IPS-NIHi7 (cell line): ENCODE data around the gene ADAMTSL4.
"Not testable (repeated sequence)": the region's sequence is repeated elsewhere in the genome, so short reads cannot be mapped to it uniquely, and the experiment has no call there.

Experiments
- DNase-seq: peaks from one replicate; pipeline ENCODE4 v3.0.0; 2012; ENCODE audit warnings: mixed read lengths; ENCODE audit errors: extremely low spot score

ADAMTSL4 gene

GRCh38 chr1:150582371-150582770, 33.2 kb downstream of the ADAMTSL4 start:
- DNase-seq, result no peak

DNA sequence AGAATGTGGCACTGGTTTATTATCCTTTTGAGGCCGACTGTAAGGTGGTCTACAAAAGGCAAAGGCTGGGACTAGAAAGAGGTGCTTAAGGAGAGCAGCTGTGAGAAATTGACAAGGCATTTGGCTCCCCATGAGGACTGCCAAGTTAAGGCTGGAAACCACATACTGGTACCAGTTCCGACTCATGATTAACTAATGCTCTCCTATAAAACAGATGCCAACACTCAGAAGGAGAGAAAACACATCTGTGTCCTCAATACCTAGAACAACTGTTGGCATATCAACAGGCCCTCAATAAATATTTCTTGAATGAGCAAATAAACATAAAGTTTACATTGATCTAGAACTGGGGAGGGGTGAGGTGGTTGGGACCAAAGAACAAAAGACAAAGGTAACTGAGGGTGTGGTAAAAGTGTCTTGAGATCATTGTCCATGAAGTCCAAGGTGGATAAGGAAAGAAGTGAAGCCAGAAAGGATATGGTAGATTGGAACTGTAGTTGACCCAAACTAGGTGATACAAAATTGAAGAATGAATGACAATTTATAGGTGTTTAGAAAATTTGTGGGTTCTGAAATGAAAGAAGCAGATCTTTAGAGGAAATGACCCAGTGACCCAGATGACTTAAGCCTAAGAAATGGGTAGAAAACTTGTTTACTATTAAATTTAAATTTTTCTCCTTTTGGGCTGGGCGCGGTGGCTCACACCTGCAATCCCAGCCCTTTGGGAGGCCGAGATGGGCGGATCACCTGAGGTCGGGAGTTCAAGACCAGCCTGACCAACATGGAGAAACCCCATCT, 47.1 kb downstream of the ADAMTSL4 start:
- no peak for DNase-seq

GRCh38 chr1:150596976-150597375, 47.8 kb downstream of the ADAMTSL4 start:
- no peak for DNase-seq

GRCh38 chr1:150598346-150598745, 49.1 kb downstream of the ADAMTSL4 start:
- DNase-seq, result not testable (repeated sequence)

DNA sequence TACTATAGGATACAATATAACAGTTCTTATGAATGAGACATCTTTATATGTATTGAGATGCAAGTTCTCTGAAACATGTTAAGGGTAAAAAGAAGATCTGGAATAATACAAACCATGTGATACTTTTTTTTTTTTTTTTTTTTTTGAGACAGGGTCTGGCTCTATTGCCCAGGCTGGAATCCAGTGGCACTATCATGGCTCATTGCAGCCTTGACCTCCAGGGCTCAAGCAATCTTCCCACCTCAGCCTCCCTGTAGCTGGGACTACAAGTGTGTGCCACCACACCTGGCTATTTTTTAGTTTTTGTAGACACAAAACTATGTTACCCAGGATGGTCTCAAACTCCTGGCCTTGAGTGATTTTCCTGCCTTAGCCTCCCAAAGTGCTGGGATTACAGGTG, 52.3 kb downstream of the ADAMTSL4 start:
- no peak for DNase-seq

DNA sequence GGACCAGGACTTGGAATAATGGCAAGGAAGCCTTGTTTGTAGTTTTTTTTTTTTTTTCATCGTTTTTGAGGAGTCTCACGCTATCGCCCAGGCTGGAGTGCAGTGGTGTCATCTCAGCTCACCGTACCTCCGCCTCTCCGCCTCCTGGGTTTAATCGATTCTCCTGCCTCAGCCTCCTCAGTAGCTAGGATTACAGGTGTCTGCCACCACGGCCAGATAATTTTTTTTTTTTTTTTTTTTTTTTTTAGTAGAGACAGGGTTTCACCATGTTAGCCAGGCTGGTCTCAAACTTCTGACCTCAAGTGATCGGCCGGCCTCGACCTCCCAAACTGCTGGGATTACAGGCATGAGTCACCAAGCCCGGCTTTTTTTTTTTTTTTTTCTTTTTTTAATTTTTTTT, 53.2 kb downstream of the ADAMTSL4 start:
- not testable (repeated sequence) for DNase-seq

- DNase-seq, result no peak
These were observed 54.5 kb downstream of the ADAMTSL4 start for GRCh38 chr1:150603711-150604110.

GRCh38 chr1:150604226-150604588, 55.0 kb downstream of the ADAMTSL4 start:
- DNase-seq, result no peak

DNA sequence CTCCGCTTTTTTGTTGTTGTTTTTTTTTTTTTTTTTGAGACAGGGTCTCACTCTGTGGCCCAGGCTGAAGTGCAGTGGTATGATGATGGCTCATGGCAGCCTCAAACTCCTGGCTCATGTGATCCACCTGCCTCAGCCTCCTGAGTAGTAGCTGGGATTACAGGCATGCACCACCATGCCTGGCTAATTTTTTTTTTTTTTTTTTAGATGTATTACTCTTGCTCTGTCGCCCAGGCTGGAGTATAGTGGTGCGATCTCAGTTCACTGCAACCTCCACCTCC, 56.2 kb downstream of the ADAMTSL4 start:
- DNase-seq, result not testable (repeated sequence)

DNA sequence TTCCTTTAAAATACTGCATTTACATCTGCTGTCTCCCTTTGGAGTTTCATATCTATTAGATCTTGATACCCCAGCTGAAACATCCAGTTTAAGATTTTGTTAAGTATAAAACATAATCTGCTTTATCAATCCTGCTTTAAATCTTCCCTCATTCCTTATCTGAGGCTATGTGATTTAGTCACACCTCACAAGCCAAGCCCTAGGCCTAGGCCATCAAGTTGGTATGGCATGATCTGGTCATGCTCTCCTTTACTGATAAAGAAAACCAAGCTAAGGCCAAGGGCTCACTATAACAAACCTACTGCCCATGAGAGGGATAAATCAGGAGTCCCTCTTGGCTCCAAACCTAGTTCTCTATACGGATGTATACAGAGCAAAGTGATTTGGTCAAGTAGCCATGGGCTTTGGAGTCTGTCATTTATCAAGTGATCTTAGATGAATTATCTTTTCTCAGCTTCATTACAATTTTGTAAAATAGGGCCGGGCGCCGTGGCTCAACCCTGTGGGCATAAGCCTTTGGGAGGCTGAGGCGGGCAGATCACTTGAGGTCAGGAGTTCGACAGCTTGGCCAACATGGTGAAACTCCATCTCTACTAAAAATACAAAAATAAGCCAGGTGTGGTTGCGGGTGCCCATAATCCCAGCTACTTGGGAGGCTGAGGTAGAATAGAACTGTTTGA, 57.4 kb downstream of the ADAMTSL4 start:
- no peak for DNase-seq

- no peak for DNase-seq
These were observed 60.5 kb downstream of the ADAMTSL4 start for GRCh38 chr1:150609732-150610131.
